IPS-18c (cell line): ENCODE measurements around the gene SPTSSA.
"Not testable (repeated sequence)": the region's sequence is repeated elsewhere in the genome, so short reads cannot be mapped to it uniquely, and the experiment has no call there.

Experiments
- H3K4me3 ChIP-seq: 2 replicates; pipeline ENCODE4 v1.7.0; 2013; ENCODE audit warnings: low read depth, mild to moderate bottlenecking, low read length, moderate library complexity; ENCODE audit not compliant: insufficient read depth
- H3K9me3 ChIP-seq: one replicate; pipeline ENCODE4 v1.6.1; 2013; ENCODE audit warnings: mild to moderate bottlenecking, low read length, moderate library complexity; ENCODE audit not compliant: control insufficient read depth, insufficient read depth

Gene SPTSSA

GRCh38 chr14:34449819-34450541 lies 12.1 kb downstream of the SPTSSA start:
- Histone ChIP-seq H3K9me3 (no peaks in the 10 kb centered on the region), H3K4me3 (no peak overlapping the region)

- H3K9me3 ChIP-seq, result no peaks in the 10 kb centered on the region
Observed at GRCh38 chr14:34439090-34439489, 22.9 kb downstream of the SPTSSA start.

GRCh38 chr14:34438438-34438837 lies 23.6 kb downstream of the SPTSSA start:
- H3K9me3 ChIP-seq, result no peaks in the 10 kb centered on the region
- no peak overlapping the region for H3K4me3 ChIP-seq

More at GRCh38 chr14:34439090-34439489, 22.9 kb downstream of the SPTSSA start:
- H3K4me3 ChIP-seq, result no peak overlapping the region

GRCh38 chr14:34437729-34438080 lies 24.3 kb downstream of the SPTSSA start:
- H3K4me3 ChIP-seq, result no peak overlapping the region
- no peaks in the 10 kb centered on the region for H3K9me3 ChIP-seq

- Histone ChIP-seq H3K9me3 (no peaks in the 10 kb centered on the region), H3K4me3 (no peak overlapping the region)
Observed at GRCh38 chr14:34436960-34437728, 24.9 kb downstream of the SPTSSA start.

- H3K9me3 ChIP-seq, result no peaks in the 10 kb centered on the region
- H3K4me3 ChIP-seq, result no peak overlapping the region
Observed at GRCh38 chr14:34436118-34436905, 25.7 kb downstream of the SPTSSA start.

- Histone ChIP-seq H3K9me3 (no peaks in the 10 kb centered on the region), H3K4me3 (no peak overlapping the region)
Observed at GRCh38 chr14:34433957-34434356, 28.1 kb downstream of the SPTSSA start.

- H3K9me3 ChIP-seq, H3K4me3 ChIP-seq: not testable (repeated sequence)
Observed at GRCh38 chr14:34428102-34428466, 34.0 kb downstream of the SPTSSA start.

GRCh38 chr14:34426313-34427295 lies 35.4 kb downstream of the SPTSSA start:
- Histone ChIP-seq H3K4me3 (no peak overlapping the region), H3K9me3 (no peaks in the 10 kb centered on the region)

GRCh38 chr14:34425095-34425851 lies 36.8 kb downstream of the SPTSSA start:
- Histone ChIP-seq H3K9me3 (no peaks in the 10 kb centered on the region), H3K4me3 (no peak overlapping the region)

- H3K9me3 ChIP-seq, result no peaks in the 10 kb centered on the region
- H3K4me3 ChIP-seq, result no peak overlapping the region
Observed at GRCh38 chr14:34424488-34424887, 37.6 kb downstream of the SPTSSA start.

- H3K9me3 ChIP-seq, result no peaks in the 10 kb centered on the region
- no peak overlapping the region for H3K4me3 ChIP-seq
Observed at GRCh38 chr14:34423445-34423844, 38.6 kb downstream of the SPTSSA start.

- H3K9me3 ChIP-seq, result no peaks in the 10 kb centered on the region
- H3K4me3 ChIP-seq, result no peak overlapping the region
Observed at GRCh38 chr14:34420547-34421150, 41.4 kb downstream of the SPTSSA start.

- H3K4me3 ChIP-seq, result no peak overlapping the region
Observed at GRCh38 chr14:34409721-34410120, 52.3 kb downstream of the SPTSSA start.

GRCh38 chr14:34407951-34408350 lies 54.1 kb downstream of the SPTSSA start:
- Histone ChIP-seq H3K9me3 (no peaks in the 10 kb centered on the region), H3K4me3 (no peak overlapping the region)

More at GRCh38 chr14:34409721-34410120, 52.3 kb downstream of the SPTSSA start:
- no peaks in the 10 kb centered on the region for H3K9me3 ChIP-seq

GRCh38 chr14:34404416-34404815 lies 57.6 kb downstream of the SPTSSA start:
- Histone ChIP-seq H3K4me3 (no peak overlapping the region), H3K9me3 (no peaks in the 10 kb centered on the region)
